NCI-H1694 treated with DMSO at 0.1 percent for 48 hours (cell line): ENCODE results near the gene TRPV3.
"Not testable (repeated sequence)": the region's sequence is repeated elsewhere in the genome, so short reads cannot be mapped to it uniquely, and the experiment has no call there.

ENCODE experiments used
- DNase-seq: peaks from one replicate; lab custom pipeline; 2025; lab: John Stamatoyannopoulos, UW

Gene TRPV3

DNA sequence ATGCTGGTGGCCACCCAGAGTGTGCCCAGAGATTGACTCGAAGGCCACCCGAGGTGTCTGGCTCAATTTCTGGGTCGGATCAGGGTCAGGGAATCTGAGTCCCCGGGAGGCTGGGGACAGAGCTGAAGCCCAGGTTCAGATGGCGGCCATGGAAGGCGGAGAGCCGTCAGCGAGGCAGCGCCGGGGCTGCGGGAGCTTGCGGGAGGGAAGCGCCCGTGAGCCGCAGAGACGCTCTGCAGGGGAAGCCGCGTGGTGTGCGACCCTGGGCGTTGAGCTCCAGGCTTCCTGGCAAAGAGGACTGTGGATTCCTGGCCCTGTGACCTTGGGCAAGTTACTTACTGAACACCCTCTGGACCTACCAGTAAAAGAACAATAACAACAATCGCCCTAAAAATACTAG, 85.5 kb downstream of the TRPV3 start:
- DNase-seq = no peak

DNA sequence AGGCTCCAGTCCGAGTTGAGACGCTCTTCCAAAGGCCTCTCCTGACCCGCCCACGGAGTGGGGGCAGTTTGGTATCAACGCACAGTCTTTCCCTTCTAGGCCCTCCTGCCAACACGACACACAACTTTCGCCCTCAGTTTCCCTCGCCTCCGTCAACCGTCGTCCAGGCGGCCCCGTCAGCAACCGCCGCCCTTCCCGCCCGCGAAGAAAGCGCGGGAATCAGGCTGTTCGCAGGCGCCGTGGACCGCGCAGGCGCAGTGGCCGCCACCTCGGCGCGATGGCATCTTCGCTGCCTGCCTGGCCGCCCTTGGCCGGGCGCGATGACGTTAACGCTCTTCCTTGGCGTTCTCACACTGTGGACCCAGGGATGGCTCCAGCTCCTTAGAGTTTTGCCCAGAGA, 86.0 kb downstream of the TRPV3 start, which contains the start of gene SPATA22:
Gene SPATA22 (minus strand): TSS at position 221 of the 400 bp plus-strand sequence. CDS start 2,494 bp downstream, outside the sequence.
- DNase-seq = no peak

DNA sequence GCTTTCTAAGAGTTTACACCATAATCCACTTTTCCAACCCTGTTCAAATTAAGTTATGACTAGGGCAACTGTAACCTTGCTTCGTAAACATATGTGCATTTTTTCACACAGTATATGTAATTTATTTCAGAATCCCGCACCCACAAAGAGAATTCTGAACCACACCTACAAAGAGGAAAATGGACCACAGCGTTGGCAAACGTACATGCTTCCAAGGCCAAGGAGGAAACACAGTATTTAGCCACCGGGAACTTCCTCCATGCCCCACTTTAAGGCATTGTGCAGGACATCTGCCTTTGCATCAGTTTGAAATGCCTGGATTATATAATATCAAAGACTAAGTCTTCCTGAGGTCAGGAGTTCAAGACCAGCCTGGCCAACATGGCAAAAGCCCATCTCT, 88.1 kb downstream of the TRPV3 start:
- DNase-seq = no peak

DNA sequence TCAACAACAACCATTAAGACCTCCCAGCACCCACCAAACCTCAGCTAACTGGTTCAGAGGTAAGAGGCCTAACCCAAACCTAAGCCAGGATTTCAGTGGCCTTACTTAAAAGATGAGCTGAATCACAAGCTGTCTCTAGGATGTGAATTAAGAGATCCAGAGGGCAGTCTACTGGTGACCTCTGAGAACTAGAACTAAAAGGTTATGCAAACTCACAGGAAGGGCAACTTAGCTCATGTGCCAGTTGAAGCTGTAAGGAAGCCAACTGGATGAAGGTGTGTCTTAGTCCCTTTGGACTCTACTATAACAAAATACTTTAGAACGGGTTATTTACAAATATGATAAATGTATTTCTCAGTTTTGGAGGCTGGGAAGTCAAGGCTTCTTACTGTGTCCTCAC, 91.3 kb downstream of the TRPV3 start:
- not testable (repeated sequence) for DNase-seq
